ENCODE results near the gene CHST6. TPM values are rescaled to one million over a fixed set of nuclear protein-coding genes. Genes with fewer than 3 reads are reported as not detected.

Gene CHST6
- total and polyA plus RNA-seq, 2 of the 8 experiments (the other 6 are each of a cell fraction or from before 2014, with no cell fraction given) = 18.2 to 25.4 TPM

DNA sequence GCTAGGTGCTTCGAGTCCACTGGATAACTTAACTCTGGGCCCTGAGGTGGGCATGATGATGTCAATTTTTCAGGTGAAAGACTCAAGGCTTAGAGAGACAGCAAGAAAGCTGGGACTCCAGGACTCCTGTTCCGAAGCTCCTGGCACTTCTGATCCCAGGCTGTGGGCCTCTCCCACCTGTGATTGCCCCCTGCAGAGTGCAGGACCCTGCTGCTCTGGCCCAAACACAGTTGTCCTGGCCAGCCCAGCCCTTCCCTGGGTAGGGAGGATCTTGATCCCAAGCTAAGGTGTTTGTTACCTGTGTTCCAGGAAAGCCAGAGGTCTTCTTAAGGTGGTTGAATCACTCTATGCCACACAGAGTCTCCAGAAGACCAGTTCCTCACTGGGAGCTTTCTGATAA is 37.5 kb upstream of the CHST6 start:
- Histone ChIP-seq H3K23ac (ENCODE audit: insufficient read length) (no peak overlapping the region), H3K79me1 (ENCODE audit: low read depth, low read length) (no peaks in the 10 kb centered on the region), H2BK12ac (ENCODE audit: low read depth, low read length) (no peak overlapping the region), H3K23me2 (ENCODE audit: low read depth, low read length) (no peaks in the 10 kb centered on the region), H2BK5ac (ENCODE audit: low read depth, low read length) (no peak overlapping the region), H2BK120ac (replicated peaks; ENCODE audit: low read depth, low read length) (no peak overlapping the region), H3K9me3 (ENCODE audit: insufficient read depth in 2 of 2, low read depth in 1 of 2, low read length in 1 of 2) (no peaks in the 10 kb centered on the region), H3K14ac (ENCODE audit: insufficient read length) (no peak overlapping the region), H3K79me2 (ENCODE audit: control insufficient read depth in 1 of 2, insufficient read depth in 2 of 2, low read length in 2 of 2) (no peaks in the 10 kb centered on the region), H3K27me3 (replicated peaks in 1 of 4; ENCODE audit: control insufficient read depth in 3 of 4, extremely low read depth in 1 of 4, insufficient read depth in 3 of 4, low read length in 3 of 4) (no peaks in the 10 kb centered on the region), H3K9ac (replicated peaks in 1 of 4; ENCODE audit: extremely low read depth in 1 of 4, low read depth in 3 of 4, low read length in 3 of 4) (no peak overlapping the region), H2AFZ (ENCODE audit: low read length) (no peak overlapping the region), H3K56ac (replicated peaks; ENCODE audit: insufficient read length, low read depth, low read length) (no peak overlapping the region), H4K91ac (replicated peaks; ENCODE audit: insufficient read length, low read length) (no peak overlapping the region), H4K8ac (ENCODE audit: extremely low read depth, insufficient read depth, low read length) (no peak overlapping the region), H3K4me2 (ENCODE audit: insufficient read depth in 1 of 2, low read depth in 2 of 2, low read length in 2 of 2) (no peak overlapping the region), H2BK15ac (ENCODE audit: low read length) (no peak overlapping the region; the same call in 1 of the 2 replicates), H4K20me1 (replicated peaks in 1 of 2; ENCODE audit: control insufficient read depth in 1 of 2, insufficient read depth in 2 of 2, low read length in 2 of 2) (no peaks in the 10 kb centered on the region), H3K4me1 (replicated peaks in 1 of 4; ENCODE audit: control insufficient read depth in 3 of 4, insufficient read depth in 4 of 4, low read length in 3 of 4) (peaks cover 0 to 6% (median 0%) of the 10 kb centered on the region in 4 experiments; a peak in 1 of 7 replicates), H4K5ac (ENCODE audit: insufficient read length, low read depth, low read length) (no peak overlapping the region), H2AK5ac (ENCODE audit: low read depth, low read length) (no peak overlapping the region), H2BK20ac (ENCODE audit: low read length) (no peak overlapping the region), H3K18ac (ENCODE audit: extremely low read depth, low read length) (no peak overlapping the region), H3K4me3 (ENCODE audit: extremely low read depth in 1 of 4, insufficient read depth in 2 of 4, low read depth in 3 of 4, low read length in 4 of 4) (no peak overlapping the region), H3K4ac (replicated peaks; ENCODE audit: insufficient read length, low read depth, low read length) (no peak overlapping the region), H3K27ac (ENCODE audit: low read depth, low read length) (no peak overlapping the region), H3K36me3 (ENCODE audit: control insufficient read depth in 2 of 4, insufficient read depth in 4 of 4, low read length in 3 of 4) (no peaks in the 10 kb centered on the region)
- ChIA-PET POLR2A (ENCODE audit: partially characterized antibody) (interaction anchor here (1.0 to 2.4 kb wide), 3 partner anchors 10 to 19 kb away, joined by 3 to 8 read pairs (median 3); no protein-coding TSS in a partner anchor), CTCF (ENCODE audit: partially characterized antibody) (interaction anchor here (1.1 to 9.3 kb wide), 6 partner anchors 10 to 333 kb away, joined by 3 to 203 read pairs (median 10); no protein-coding TSS in a partner anchor)
- DNase-seq (ENCODE audit: low read depth in 1 of 2, low spot score in 2 of 2) (no peak), FAIRE-seq (no peak)
- WGBS, 2 experiments (ENCODE audit: extremely low coverage in 1 of 2, insufficient coverage in 1 of 2, insufficient read length in 1 of 2, insufficient replicate concordance in 2 of 2, low coverage in 1 of 2, low lambda C conversion rate in 2 of 2, missing lambda C conversion rate in 1 of 2) = 89% methylated on average over 2 of the region's 2 CpGs; no CpG with 5 or more reads in 1 of the 2 experiments
- TF ChIP-seq POLR2AphosphoS5 (IDR thresholded peaks at IDR 0.05; ENCODE audit: low read depth, low read length) = no peak
- TF ChIP-seq CHD2 (IDR thresholded peaks at IDR 0.05; ENCODE audit: low read length) = no peak
- no peak for TF ChIP-seq RFX5 (IDR thresholded peaks at IDR 0.05; ENCODE audit: borderline replicate concordance, low read depth, low read length)
- TF ChIP-seq EZH2 (IDR thresholded peaks at IDR 0.05; ENCODE audit: low read depth, low read length, severe bottlenecking) = no peak
- TF ChIP-seq EP300 (IDR thresholded peaks at IDR 0.05; ENCODE audit: borderline replicate concordance in 1 of 2, low read depth in 2 of 2, low read length in 2 of 2) = no peak
- TF ChIP-seq MAFK (IDR thresholded peaks at IDR 0.05; ENCODE audit: low read depth, low read length) = no peak
- TF ChIP-seq RNF2 (IDR thresholded peaks at IDR 0.05; ENCODE audit: borderline replicate concordance, low read depth, low read length, missing control alignments, poor library complexity, severe bottlenecking) = no peak
- no peak for TF ChIP-seq JUN (IDR thresholded peaks at IDR 0.05; ENCODE audit: low read depth, low read length)
- no peak for TF ChIP-seq GTF2F1 (IDR thresholded peaks at IDR 0.05; ENCODE audit: borderline replicate concordance, low read depth, low read length)
- no peak for TF ChIP-seq TAF7 (optimal IDR thresholded peaks at IDR 0.05; ENCODE audit: borderline replicate concordance, low read depth, low read length)
- TF ChIP-seq TAF1 (IDR thresholded peaks at IDR 0.05; ENCODE audit: low read depth, low read length) = no peak
- TF ChIP-seq, protein P1, sequence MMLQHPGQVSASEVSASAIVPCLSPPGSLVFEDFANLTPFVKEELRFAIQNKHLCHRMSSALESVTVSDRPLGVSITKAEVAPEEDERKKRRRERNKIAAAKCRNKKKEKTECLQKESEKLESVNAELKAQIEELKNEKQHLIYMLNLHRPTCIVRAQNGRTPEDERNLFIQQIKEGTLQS (IDR thresholded peaks at IDR 0.05; ENCODE audit: insufficient read depth, low read depth, low read length) = no peak
- no peak for TF ChIP-seq KDM4A (IDR thresholded peaks at IDR 0.05; ENCODE audit: low read depth, low read length, severe bottlenecking)
